ENCODE measurements around the gene RAB20.
"Not testable (repeated sequence)": the region's sequence is repeated elsewhere in the genome, so short reads cannot be mapped to it uniquely, and the experiment has no call there.

RAB20 gene

GRCh38 chr13:110507678-110508381, 53.7 kb downstream of the RAB20 start:
- no peak for DNase-seq

DNA sequence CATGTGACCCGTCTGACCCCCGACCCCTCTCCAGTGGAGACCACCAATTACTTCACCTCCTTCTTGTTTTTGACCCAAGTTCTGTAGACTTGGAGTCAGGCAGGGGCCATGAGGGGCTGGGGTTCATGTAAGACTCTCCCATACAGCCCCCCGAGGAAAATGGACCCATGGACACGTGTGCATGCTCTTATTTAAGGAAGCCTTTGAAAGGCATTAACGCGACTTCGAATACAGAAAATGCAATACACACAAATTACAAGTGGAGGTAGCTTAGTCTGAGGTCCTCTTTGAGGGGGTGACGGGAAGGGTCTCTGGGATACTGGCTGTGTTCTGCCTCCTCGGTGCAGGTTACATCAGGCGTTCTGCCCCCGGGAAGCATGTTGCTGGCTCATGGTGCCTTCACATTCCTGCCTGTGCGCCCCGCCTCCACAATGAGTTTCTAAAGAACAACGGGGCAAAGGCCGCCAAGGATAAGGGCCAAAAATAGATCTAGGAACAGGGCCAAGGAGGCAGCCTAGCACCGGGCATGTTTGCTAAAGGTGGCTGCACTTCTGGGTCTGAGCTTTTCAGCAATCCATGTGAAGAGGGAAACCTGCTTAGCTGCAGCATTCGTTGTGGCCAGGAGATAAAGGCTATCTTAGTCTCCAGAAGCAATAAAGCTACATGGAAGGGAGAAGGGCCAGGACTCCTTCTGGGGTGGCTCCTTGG, 54.5 kb downstream of the RAB20 start:
- no peak for DNase-seq

- DNase-seq = no peak
Observed at GRCh38 chr13:110506396-110506795, 55.1 kb downstream of the RAB20 start.

- no peak for DNase-seq
Observed at GRCh38 chr13:110505594-110505993, 55.9 kb downstream of the RAB20 start.

DNA sequence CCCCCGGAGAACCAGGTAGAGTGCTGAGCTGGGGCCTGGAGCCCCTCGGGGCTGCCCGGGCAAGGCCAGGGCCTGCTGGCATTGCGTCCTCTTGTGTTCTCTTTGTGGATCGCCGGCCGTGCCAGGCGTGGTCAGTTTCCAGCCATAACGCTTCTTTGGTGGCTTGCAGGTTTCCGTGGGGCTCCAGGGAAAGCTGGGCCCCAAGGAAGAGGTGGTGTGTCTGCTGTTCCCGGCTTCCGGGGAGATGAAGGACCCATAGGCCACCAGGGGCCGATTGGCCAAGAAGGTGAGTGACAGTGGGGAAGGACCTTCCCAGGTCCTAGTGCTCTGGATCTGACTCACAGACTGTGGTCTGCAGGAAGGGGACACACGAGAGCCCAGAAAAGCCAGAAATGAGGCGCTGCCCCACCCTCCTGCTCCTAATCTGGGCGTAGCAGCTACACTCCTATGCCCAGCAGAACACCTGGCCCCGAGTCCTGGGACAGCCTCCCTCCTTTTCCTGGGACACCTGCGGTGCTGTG, 57.5 kb downstream of the RAB20 start:
- DNase-seq = no peak

DNA sequence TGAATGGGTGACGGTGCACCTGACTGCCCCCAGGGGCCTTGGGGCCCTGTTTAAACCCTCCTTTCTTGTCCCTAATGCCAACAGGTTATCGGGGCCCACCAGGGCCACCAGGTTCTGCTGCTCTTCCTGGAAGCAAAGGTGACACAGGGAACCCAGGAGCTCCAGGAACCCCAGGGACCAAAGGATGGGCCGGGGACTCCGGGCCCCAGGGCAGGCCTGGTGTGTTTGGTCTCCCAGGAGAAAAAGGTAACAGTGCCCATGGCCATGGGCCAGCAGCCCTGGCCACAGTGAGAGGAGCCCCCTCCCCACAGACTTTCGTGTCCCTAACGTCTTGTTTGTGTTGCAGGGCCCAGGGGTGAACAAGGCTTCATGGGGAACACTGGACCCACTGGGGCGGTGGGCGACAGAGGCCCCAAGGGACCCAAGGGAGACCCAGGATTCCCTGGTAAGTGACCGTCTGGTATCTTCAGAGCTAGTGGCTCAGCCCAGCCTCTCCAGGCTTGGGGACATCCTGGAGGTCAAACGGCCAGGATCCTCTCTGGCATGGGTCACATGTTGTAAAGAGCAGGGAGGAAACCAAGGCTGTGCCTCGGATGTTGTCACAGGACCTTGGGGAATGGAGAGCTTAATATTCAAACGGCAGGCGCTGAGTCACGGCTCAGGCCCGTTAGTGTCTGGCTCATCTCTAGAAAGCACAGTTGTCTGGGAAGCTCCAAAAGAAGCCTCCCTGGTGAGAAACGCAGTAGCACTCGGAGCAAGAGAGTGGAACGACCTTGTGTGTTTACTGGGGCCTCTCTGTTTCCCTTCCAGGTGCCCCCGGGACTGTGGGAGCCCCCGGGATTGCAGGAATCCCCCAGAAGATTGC, 58.3 kb downstream of the RAB20 start:
- no peak for DNase-seq

GRCh38 chr13:110501188-110501587, 60.3 kb downstream of the RAB20 start:
- no peak for DNase-seq

- no peak for DNase-seq
Observed at GRCh38 chr13:110500341-110500740, 61.2 kb downstream of the RAB20 start.

GRCh38 chr13:110499621-110500281, 61.8 kb downstream of the RAB20 start:
- no peak for DNase-seq

GRCh38 chr13:110498765-110499164, 62.8 kb downstream of the RAB20 start:
- no peak for DNase-seq

DNA sequence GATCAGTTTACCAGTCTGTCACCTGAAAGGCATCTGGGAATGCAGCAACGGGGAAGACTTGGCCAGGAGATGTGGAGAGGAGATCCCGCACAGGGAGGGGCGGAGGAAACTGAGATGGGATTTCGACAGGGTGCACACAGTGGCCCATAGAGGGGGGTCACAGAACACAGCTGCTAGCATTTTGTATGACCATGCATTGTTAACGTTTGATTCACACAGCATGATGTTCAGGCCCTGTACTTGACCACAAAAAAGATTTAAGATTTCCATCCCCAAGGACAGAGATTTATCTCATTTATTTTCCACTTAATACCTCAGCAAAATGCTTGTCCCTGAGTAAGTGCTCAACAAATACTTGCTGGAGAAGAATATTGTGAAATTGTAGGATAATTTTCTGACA, 63.2 kb downstream of the RAB20 start:
- no peak for DNase-seq

- not testable (repeated sequence) for DNase-seq
Observed at GRCh38 chr13:110497896-110498295, 63.6 kb downstream of the RAB20 start.

DNA sequence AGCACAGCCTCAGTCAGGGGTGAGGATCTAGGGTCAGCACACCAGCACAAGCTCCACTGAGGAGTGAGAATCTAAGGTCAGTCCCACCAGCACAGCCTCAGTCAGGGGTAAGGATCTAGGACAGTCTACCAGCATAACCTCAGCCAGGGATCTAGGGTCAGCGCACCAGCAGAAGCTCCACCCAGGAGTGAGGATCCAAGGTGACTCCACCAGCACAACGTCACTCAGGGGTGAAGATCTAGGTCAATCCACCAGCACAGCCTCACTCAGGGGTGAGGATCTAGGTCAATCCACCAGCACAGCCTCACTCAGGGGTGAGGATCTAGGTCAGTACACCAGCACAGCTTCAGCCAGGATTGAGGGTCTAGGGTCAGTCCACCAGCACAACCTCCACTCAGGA, 64.5 kb downstream of the RAB20 start:
- no peak for DNase-seq

- DNase-seq = no peak
Observed at GRCh38 chr13:110496281-110496680, 65.2 kb downstream of the RAB20 start.

DNA sequence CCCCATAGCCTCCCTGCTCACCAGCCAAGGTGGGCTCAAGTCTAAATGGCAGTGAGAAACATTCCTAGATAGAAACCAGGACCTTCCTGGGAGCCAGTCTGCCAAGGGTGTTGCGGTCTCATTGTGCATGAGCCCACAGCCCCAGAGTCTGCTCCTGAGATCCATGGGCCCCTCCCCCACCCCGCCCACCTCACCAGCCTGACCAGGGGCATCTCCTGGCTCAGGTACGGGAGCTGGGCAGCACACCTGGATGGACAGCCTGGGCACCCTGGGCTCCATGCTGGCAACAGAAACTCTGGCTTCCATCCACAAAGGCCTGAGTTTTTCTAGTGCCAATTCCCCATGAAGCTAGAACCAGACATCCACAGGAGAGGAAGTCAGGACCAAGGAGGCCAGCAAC, 65.6 kb downstream of the RAB20 start:
- no peak for DNase-seq

GRCh38 chr13:110495376-110495775, 66.1 kb downstream of the RAB20 start:
- no peak for DNase-seq

GRCh38 chr13:110493613-110494012, 67.9 kb downstream of the RAB20 start:
- DNase-seq = no peak

DNA sequence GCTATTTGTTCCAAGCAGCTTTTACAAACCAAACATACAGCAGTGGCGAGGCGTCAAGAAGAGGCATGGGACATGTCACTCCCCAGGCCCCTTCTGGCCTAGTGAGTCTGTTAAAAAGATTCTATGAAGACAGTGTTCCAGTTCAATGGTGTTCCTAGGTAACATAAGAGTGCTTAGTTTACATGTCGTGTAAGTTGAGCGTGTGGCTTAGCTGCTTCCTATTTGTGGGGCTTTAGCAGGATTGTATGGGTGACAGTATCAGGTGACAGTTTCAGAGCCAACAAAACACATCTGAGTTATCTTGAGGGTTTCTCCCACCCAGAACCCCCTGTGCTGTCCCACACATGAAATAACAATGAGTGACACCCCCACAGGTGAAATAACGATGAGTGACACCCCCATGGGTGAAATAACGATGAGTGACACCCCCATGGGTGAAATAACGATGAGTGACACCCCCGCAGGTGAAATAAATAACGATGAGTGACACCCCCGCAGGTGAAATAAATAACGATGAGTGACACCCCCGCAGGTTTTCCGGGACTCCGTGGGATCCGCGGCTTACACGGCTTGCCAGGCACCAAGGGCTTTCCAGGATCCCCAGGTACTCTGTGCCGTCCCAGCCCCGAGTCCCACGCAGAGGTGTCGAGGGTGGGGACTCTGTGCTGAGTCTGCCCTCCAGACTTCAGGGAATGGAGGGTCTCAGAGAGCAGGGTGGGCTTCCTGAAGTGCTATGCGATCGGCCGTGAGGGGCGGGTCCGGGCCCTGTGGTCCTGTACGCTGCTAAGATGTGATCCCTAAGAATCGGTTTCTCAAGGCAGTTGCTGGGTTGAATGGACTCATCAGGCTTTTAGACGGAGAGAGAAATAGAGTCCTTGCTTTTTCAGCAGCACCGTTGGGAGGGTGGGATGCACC, 68.6 kb downstream of the RAB20 start:
- no peak for DNase-seq

GRCh38 chr13:110491869-110492678, 69.4 kb downstream of the RAB20 start:
- no peak for DNase-seq

DNA sequence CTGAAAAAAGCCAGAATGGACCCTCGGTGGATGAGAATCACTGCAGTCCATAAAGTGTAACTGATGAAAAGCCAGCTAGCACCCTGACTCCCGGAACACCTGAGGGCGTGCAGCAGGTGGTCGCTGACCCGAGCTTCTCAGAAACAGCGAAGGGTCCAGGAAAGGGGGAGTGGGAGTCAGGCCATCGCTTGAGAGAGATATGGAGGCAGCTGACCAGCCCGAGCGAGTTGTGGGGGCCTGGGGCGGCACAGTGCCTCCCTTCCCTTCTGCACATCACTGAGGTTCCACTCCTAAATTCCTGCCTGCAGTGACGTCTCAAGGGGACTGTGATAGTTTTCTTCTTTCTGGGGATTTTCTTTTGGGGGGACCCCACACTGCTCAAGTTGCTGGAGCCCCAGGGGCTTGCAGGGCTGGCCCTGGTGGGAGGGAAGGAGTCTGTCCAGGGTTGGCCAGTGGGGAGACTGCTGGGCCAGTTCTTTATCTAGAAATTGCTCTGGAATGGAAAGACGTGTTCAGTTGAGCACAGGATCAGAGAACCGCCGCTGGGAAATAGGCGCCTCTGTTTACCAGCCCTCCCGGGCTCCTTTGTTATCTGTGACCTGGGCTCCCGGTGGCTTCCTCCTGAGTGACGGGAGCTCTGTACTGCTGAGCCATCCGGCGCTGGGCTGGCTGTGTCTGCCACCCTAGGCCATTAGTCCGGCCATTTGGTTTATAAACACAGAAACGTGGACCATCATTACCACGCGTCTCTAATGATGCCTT, 71.3 kb downstream of the RAB20 start:
- no peak for DNase-seq
